Left ventricle myocardium inferior (tissue), 1 donor: ENCODE data around the gene CEACAM18. TPM values are rescaled to one million over a fixed set of nuclear protein-coding genes. Genes with fewer than 3 reads are reported as not detected.

Source experiments
- DNase-seq: peaks from one replicate; pipeline ENCODE4 v3.0.0-alpha.2; 2020
- H3K27ac ChIP-seq: fragments of 200-600 bp; replicated peaks from 2 replicates; pipeline ENCODE4 v1.8.0; 2021
- H3K27me3 ChIP-seq: fragments of 200-600 bp; 2 replicates; pipeline ENCODE4 v1.8.0; 2021; ENCODE audit warnings: low read depth
- H3K36me3 ChIP-seq: fragments of 200-600 bp; 2 replicates; pipeline ENCODE4 v1.8.0; 2021
- H3K4me1 ChIP-seq: fragments of 200-600 bp; 2 replicates; pipeline ENCODE4 v1.8.0; 2021
- H3K4me3 ChIP-seq: fragments of 200-600 bp; 2 replicates; pipeline ENCODE4 v1.8.0; 2021; ENCODE audit warnings: mild to moderate bottlenecking, moderate library complexity
- H3K9me3 ChIP-seq: fragments of 200-600 bp; replicated peaks from 2 replicates; pipeline ENCODE4 v1.8.0; 2021
- CTCF ChIP-seq: fragments of 200-600 bp; IDR thresholded peaks from 2 replicates; pipeline ENCODE4 v1.8.0; 2021; ENCODE audit warnings: antibody characterized with exemption, mild to moderate bottlenecking, borderline replicate concordance
- intact Hi-C: fragments of 100-400 bp; cut with micrococcal nuclease; formaldehyde crosslinking; loops from one replicate; pipeline ENCODE4 v1.11.0; 2022
- total RNA-seq: library from RNA; stranded (reverse); fragmentation: NEBNext Ultra II Directional; extraction: Animal tissue kit (Norgen Biotek cat#: 25700); gene quantifications from one replicate; pipeline ENCODE4 v1.2.1, GENCODE V29; 2021
- donor health status: DM: no; HTN: yes; CAD: no; lungs with severe emphysema.

Gene CEACAM18
- total RNA-seq, 1 donor from 2014 or later = not detected

GRCh38 chr19:51539821-51540366, 61.6 kb downstream of the CEACAM18 start:
- TF ChIP-seq CTCF = no peak
- no peaks in the 10 kb centered on the region for H3K36me3 ChIP-seq
- H3K4me1 ChIP-seq = no peaks in the 10 kb centered on the region
- intact Hi-C loops = no loop called here
- H3K27me3 ChIP-seq = peaks cover 87% of the 10 kb centered on the region
- H3K4me3 ChIP-seq = no peak overlapping the region
- no peak for DNase-seq
- H3K27ac ChIP-seq = no peak overlapping the region
- peaks cover 12% of the 10 kb centered on the region for H3K9me3 ChIP-seq

Other genes with a start within 250 kb of the CEACAM18 start
- not detected for gene SIGLECL1, start 227.5 kb upstream of the CEACAM18 start, total RNA-seq
- not detected for gene IGLON5, start 166.9 kb upstream of the CEACAM18 start, total RNA-seq
- gene VSIG10L, start 136.4 kb upstream of the CEACAM18 start, total RNA-seq = 0.66 TPM
- 365 TPM for gene ETFB, start 112.2 kb upstream of the CEACAM18 start, total RNA-seq
- gene CLDND2, start 109.5 kb upstream of the CEACAM18 start, total RNA-seq = 1.5 TPM
- 1.8 TPM for gene NKG7, start 105.9 kb upstream of the CEACAM18 start, total RNA-seq
- not detected for gene LIM2, start 90.6 kb upstream of the CEACAM18 start, total RNA-seq
- not detected for gene C19orf84, start 87.9 kb upstream of the CEACAM18 start, total RNA-seq
- 0.38 TPM for gene SIGLEC10, start 60.9 kb upstream of the CEACAM18 start, total RNA-seq
- gene SIGLEC8, start 20.1 kb upstream of the CEACAM18 start, total RNA-seq = 0.16 TPM
- gene SIGLEC12, start 23.3 kb downstream of the CEACAM18 start, total RNA-seq = 0.11 TPM
- 0.33 TPM for gene SIGLEC6, start 53.1 kb downstream of the CEACAM18 start, total RNA-seq
- gene ZNF175, start 92.7 kb downstream of the CEACAM18 start, total RNA-seq = 7.3 TPM
- gene SIGLEC5, start 151.9 kb downstream of the CEACAM18 start, total RNA-seq = not detected
- gene SIGLEC14, start 168.3 kb downstream of the CEACAM18 start, total RNA-seq = 0.33 TPM
- gene SPACA6, start 214.8 kb downstream of the CEACAM18 start, total RNA-seq = 11.8 TPM
- gene HAS1, start 245.5 kb downstream of the CEACAM18 start, total RNA-seq = 0.41 TPM